Measurements from ENCODE around the gene MOV10L1.

Gene MOV10L1

DNA sequence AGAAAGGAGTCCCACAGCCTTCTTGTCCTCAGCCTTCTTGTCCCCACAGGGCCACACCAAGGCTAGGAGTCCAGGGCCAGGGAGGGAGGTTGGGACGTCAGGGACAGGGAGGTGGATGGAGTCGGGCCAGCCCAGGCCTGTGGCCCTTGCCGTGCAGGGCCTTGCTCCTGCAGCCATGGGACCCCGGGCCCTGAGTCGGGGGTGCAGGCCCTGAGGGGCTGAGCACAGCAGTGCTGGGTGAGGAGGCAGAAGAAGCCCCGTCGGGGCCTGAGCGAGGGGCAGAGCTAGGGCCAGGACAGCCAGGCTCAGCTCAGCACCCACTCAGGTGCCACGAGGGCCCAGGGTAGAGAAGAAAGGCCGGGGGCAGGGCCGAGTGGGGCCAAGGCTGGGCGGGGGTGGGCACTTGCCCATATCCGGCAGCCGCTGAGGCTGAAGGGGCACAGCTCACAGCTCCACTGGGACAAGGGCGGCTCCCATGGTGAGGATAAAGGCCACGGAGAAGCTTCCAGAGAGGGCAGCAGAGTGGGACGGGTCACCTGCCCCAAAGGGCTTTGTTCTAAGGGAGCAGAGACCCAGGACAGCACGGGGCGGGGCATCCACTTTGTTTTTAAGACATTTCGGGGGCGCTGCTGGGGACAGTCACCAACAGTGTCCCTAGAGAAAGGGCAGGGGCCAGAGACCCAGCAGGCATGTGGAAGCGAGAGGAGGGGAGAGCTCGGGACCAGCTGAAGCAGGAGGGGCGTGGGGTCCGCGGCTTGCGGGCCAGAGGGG, 8.2 kb upstream of the MOV10L1 start:
- Histone ChIP-seq H3K9me3 (no peaks in the 10 kb centered on the region), H3K4me3 (ENCODE audit: low read depth, low read length) (no peak overlapping the region), H3K27me3 (no peaks in the 10 kb centered on the region), H3K36me3 (no peaks in the 10 kb centered on the region), H3K4me1 (no peaks in the 10 kb centered on the region)
- TF ChIP-seq, protein P1, sequence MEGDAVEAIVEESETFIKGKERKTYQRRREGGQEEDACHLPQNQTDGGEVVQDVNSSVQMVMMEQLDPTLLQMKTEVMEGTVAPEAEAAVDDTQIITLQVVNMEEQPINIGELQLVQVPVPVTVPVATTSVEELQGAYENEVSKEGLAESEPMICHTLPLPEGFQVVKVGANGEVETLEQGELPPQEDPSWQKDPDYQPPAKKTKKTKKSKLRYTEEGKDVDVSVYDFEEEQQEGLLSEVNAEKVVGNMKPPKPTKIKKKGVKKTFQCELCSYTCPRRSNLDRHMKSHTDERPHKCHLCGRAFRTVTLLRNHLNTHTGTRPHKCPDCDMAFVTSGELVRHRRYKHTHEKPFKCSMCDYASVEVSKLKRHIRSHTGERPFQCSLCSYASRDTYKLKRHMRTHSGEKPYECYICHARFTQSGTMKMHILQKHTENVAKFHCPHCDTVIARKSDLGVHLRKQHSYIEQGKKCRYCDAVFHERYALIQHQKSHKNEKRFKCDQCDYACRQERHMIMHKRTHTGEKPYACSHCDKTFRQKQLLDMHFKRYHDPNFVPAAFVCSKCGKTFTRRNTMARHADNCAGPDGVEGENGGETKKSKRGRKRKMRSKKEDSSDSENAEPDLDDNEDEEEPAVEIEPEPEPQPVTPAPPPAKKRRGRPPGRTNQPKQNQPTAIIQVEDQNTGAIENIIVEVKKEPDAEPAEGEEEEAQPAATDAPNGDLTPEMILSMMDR (IDR thresholded peaks at IDR 0.05; ENCODE audit: low read depth, low read length): no peak
- no peak for DNase-seq

DNA sequence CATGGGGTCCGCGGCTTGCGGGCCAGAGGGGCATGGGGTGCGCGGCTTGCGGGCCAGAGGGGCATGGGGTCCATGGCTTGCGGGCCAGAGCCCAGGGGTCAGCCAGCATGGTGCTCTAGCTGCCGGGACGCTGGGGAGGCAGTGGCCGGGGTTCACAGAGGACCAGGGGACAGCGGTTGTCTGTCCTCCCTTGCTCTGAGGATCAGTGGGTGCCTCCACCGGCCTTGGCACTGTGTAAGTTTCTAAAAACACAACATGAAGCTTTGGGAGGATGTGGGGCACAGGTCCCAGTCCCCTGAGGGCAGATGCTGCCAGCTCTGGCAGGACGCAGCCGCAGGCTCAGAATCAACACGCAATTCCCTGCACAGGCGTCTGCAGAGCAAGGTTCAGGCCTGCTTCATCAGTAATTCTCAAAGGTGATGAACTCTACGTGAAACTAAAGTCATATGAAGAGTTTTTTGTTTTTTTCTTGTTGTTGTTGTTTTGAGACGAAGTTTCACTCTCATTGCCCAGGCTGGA, 7.5 kb upstream of the MOV10L1 start:
- no peaks in the 10 kb centered on the region for H3K4me1 ChIP-seq
- no peak overlapping the region for H3K4me3 ChIP-seq (ENCODE audit: low read depth, low read length)
- no peaks in the 10 kb centered on the region for H3K9me3 ChIP-seq
- TF ChIP-seq, protein P1 (IDR thresholded peaks at IDR 0.05; ENCODE audit: low read depth, low read length): no peak
- no peaks in the 10 kb centered on the region for H3K36me3 ChIP-seq
- DNase-seq: no peak
- no peaks in the 10 kb centered on the region for H3K27me3 ChIP-seq

DNA sequence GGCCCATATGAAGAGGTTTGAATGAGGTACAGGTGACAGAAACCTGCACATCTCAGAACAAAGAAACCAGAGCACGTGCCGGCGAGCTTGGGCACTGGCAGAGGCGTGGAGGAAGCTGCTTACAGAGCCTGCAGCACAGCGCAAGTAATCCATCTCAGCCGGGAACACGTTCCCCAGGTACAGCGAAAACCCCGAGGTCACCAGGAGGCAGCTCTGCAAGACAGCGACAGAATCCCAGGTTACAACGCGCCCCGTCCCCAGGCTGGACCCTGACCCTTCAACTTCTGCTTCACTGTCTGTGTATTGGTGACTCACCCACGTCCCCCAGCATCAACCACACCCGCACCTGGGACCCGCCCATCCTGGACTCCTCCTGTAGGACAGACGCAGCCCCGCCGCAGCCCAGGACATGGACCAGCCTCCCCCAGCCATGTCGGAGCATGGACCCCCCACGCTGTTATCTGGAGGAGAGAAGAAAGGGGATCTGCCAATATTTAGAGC, 6.8 kb upstream of the MOV10L1 start:
- Histone ChIP-seq H3K4me1 (no peaks in the 10 kb centered on the region), H3K4me3 (ENCODE audit: low read depth, low read length) (no peak overlapping the region), H3K36me3 (no peaks in the 10 kb centered on the region), H3K27me3 (no peaks in the 10 kb centered on the region), H3K9me3 (no peaks in the 10 kb centered on the region)
- DNase-seq: no peak
- TF ChIP-seq, protein P1 (IDR thresholded peaks at IDR 0.05; ENCODE audit: low read depth, low read length): no peak

DNA sequence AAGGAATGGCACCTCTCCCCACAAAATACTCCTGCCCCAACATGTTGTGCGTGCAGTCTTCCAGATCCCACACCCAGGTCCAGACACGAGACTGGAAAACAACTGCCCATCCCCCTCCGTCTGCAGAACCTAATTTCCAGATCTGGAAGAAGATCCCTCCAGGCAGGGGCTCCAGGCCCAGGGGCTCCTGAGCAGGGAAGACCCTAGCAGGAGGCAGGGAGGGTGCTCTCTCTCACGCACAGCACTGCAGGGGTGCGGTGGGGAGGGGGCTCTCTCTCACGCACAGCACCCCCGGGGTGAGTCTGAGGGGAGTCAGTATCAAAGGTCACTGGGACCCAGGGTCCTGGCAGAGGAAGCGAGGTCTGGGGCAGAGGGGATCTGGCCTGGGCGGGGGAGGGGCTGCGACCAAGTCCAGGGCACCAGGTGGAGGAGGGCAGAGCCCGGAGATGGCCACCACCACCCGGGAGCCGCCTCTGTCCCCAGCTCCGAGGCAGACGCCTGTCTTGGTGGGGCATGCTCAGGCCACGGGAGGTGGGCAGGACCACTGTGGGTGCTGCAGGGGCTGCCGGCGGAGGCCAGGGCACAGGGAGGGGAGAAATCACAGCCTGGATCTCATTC, 6.2 kb upstream of the MOV10L1 start:
- TF ChIP-seq, protein P1 (IDR thresholded peaks at IDR 0.05; ENCODE audit: low read depth, low read length): no peak
- Histone ChIP-seq H3K27me3 (no peaks in the 10 kb centered on the region), H3K4me3 (ENCODE audit: low read depth, low read length) (no peak overlapping the region), H3K4me1 (no peaks in the 10 kb centered on the region), H3K36me3 (no peaks in the 10 kb centered on the region), H3K9me3 (no peaks in the 10 kb centered on the region)
- DNase-seq: no peak

DNA sequence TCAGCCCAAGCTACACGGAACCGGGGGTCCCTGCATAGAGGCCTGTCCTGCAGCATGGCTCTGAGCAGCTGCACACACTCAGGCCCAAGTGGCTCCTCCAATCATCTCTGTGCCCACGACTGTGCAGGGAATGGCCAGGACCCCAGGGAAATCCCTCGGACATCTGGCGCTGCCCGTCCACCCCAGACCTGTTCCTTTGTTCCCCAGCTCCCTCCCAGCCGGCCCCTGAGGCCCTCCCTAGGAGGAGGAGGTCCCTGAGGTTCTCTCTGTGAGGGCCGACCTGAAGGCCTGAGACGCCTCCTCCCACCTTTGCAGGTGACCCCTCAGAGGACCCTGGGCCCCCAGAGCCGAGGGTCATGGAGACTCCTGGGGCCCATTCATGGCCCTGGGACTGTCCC, 5.7 kb upstream of the MOV10L1 start:
- H3K9me3 ChIP-seq: no peaks in the 10 kb centered on the region
- no peaks in the 10 kb centered on the region for H3K36me3 ChIP-seq
- TF ChIP-seq, protein P1 (IDR thresholded peaks at IDR 0.05; ENCODE audit: low read depth, low read length): no peak
- no peak overlapping the region for H3K4me3 ChIP-seq (ENCODE audit: low read depth, low read length)
- H3K4me1 ChIP-seq: no peaks in the 10 kb centered on the region
- no peak for DNase-seq
- no peaks in the 10 kb centered on the region for H3K27me3 ChIP-seq

DNA sequence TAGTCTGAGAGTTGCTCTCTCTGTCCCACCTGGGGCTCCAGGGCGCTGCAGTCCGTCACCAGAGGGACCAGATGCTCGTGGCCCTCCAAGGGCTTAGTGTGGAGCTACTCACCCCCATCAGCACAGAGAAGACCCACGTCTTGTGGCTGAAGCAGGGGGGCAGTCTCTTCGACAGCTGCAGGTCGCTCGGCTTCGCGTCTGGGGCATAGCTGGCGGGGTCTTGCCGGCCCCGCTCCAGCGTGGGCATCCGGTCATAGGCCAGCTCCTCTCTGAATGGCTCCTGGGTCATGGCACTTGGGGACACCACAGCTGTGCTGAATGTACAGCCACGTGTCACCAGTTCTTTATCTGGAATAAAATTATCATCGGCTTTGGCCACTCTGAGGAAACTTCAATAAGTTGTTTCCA, 5.2 kb upstream of the MOV10L1 start:
- no peak for DNase-seq
- TF ChIP-seq, protein P1 (IDR thresholded peaks at IDR 0.05; ENCODE audit: low read depth, low read length): no peak
- Histone ChIP-seq H3K27me3 (no peaks in the 10 kb centered on the region), H3K9me3 (no peaks in the 10 kb centered on the region), H3K4me1 (no peaks in the 10 kb centered on the region), H3K4me3 (ENCODE audit: low read depth, low read length) (no peak overlapping the region), H3K36me3 (no peaks in the 10 kb centered on the region)
